Right renal cortex interstitium (tissue), 3 donors: ENCODE results near the gene KCMF1. TPM values are rescaled to one million over a fixed set of nuclear protein-coding genes. Genes with fewer than 3 reads are reported as not detected.
A peak's percentile ranks its signal among the peaks of the same experiment; 100 is the strongest.

Experiments
- DNase-seq, 3 donors: peaks; one replicate each; pipeline ENCODE4 v3.0.0-alpha.2; 2013; ENCODE audit warnings: low read depth in 3 of 3, low spot score in 2 of 3
- polyA plus RNA-seq, 3 donors: library from polyadenylated mRNA; unstranded; fragments of 120-200 nt; gene quantifications; one replicate each; pipeline ENCODE4 v1.2.1, GENCODE V29; 2013; ENCODE audit not compliant: insufficient read length in 3 of 3

KCMF1 gene
- polyA plus RNA-seq, 3 donors: 58.9 to 62.8 (median 62.4) TPM

DNA sequence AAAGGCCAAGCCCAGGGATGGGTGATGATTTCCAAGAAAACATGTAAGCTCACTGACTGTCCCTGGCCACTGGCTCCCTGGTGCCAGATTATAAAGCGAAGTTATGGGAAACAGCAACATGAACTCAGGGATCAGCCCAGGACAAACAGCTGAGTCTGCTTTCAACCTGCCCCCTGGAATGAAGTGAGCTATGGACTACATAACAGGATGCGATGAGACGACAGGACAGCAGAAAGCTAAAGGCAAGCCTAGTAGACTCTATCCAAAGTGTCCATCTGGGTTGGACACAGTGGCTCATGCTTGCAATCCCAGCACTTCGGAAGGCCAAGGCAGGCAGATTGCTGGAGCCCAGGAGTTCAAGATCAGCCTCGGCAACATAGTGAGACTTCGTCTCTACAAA lies 16.6 kb upstream of the KCMF1 start:
- no peak for DNase-seq

DNA sequence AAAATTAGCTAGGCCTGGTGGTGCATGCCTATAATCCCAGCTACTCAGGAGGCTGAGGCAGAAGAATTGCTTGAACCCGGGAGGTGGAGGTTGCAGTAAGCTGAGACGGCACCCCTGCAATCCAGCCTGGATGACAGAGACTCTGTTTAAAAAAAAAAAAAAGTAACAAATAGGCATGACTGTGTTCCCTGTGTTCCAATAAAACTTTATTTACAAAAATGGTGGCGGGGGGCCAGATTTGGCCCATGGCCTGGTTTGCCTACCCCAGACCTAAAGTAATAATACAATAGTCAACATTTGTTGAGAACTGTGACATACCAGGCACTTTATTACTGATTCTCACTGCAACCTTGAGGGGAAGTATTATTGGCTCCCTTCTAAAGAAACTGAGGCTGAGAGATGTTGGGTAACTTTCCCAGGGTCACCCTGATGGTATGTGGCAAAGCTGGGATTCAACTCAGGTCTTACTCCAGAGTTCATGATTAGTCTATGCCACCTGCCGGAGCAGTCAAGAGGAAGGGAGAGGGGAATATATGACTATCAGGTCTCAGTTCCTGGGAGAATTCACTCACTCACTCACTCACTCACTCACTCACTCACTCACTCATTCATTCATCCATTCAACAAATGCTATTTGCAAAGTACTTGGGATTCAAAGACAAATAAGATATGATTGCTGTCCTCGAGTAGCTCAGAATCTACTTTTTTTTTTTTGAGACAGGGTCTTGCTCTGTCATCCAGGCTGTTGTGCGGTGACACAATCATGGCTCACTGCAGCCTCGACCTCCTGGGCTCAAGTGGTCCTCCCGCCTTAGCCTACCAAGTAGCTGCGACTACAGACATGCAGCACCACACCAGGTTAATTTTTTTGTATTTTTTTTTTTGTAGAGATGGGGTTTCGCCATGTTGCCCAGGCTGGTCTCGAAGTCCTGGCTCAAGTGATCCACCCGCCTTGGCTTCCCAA lies 14.3 kb upstream of the KCMF1 start:
- no peak for DNase-seq

GRCh38 chr2:84957771-84958134 lies 13.2 kb upstream of the KCMF1 start:
- no peak for DNase-seq

- peak in 1 of 3 donors; percentile 55 for DNase-seq
These were observed 12.6 kb upstream of the KCMF1 start for GRCh38 chr2:84958135-84959059.

GRCh38 chr2:84959095-84959565 lies 11.8 kb upstream of the KCMF1 start:
- no peak for DNase-seq

- no peak for DNase-seq
These were observed 11.1 kb upstream of the KCMF1 start for GRCh38 chr2:84959566-84960506.

DNA sequence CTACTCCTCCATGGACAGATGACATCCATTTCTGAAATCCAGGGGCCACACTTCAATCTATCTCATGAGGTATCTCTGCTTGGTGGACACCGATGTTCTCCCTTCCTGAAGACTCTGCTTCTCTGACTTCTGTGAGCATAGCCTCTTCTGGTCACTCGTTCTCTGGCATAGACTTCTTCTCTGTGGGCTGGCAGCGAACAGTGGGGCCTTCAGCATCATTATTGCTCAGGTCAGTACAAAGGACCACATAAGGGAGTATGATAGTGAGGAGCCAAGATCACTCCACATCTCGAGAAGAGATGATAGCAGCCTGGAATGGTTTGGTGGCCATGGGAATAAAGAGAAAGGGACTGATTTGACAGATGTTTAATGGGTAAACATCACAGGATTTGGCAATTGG lies 8.0 kb upstream of the KCMF1 start:
- no peak for DNase-seq

- no peak for DNase-seq
These were observed 7.7 kb upstream of the KCMF1 start for GRCh38 chr2:84963323-84963691.

- DNase-seq: no peak
These were observed 7.1 kb upstream of the KCMF1 start for GRCh38 chr2:84963692-84964405.

DNA sequence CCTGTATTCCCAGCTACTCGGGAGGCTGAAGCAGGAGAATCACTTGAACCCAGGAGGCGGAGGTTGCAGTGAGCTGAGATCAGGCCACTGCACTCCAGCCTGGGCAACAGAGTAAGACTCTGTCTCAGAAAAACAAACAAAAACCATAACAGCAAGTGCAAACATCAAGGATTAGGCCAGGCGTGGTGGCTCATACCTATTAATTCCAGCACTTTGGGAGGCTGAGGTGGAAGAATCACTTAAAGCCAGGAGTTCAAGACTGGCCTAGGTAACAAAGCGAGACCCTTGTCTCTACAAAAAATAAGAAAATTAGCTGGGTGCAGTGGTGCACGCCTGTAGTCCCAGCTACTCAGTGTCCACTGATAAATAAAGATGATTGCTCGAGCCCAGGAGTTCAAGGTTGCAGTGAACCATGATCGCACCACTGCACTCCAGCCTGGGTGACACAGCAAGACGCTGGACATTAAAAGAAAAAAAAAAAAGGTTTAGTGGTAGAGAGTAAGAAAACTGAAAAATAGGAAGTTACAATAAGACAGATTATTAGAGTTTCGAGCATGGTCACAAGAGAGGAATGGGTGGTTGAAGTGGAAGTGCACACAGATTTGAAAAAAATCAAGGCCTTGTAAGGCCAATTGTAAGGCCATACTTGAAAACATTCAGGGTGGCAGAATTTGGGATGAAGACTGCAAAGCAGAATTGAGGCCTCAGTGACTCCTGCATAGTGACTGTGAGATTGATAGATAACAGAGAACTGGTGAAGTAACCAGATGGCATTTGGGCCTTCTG lies 6.4 kb upstream of the KCMF1 start:
- no peak for DNase-seq

- no peak for DNase-seq
These were observed 5.8 kb upstream of the KCMF1 start for GRCh38 chr2:84965192-84965516.

DNA sequence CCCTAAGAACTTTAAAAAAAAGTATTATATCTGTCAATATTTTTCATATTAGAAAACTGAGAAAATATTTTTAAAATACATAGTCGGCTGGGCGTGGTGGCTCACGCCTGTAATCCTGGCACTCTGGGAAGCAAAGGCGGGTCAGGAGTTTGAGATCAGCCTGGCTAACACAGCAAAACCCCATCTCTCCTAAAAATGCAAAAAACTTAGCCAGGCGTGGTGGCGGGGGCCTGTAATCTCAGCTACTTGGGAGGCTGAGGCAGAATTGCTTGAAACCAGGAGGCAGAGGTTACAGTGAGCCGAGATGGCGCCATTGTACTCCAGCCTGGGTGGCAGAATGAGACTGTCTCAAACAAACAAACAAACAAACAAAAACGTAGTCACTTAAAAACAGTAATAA lies 5.1 kb upstream of the KCMF1 start:
- no peak for DNase-seq

DNA sequence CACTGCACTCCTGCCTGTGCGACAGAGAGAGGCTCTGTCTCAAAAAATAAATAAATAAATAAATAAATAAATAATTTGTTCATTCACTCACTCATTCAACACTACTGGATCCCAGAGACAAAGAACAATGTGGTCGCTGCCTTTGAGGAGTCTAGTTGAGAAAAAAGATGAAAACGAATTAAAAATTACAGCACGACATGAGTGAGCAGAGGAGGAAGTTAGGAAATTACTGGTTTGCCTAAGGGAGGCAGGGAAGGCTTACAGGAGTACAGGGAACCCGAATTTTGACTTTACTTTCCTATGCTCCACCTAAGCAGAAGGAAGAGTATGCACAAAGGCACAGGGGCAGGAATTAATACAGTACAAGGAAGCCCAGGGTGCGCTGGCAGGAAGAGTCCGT lies 4.2 kb upstream of the KCMF1 start:
- DNase-seq: no peak

GRCh38 chr2:84969511-84970209 lies 1.3 kb upstream of the KCMF1 start:
- no peak for DNase-seq

- DNase-seq: peak in 1 of 3 donors; percentile 36
These were observed 622 bp upstream of the KCMF1 start for GRCh38 chr2:84970210-84970867.

DNA sequence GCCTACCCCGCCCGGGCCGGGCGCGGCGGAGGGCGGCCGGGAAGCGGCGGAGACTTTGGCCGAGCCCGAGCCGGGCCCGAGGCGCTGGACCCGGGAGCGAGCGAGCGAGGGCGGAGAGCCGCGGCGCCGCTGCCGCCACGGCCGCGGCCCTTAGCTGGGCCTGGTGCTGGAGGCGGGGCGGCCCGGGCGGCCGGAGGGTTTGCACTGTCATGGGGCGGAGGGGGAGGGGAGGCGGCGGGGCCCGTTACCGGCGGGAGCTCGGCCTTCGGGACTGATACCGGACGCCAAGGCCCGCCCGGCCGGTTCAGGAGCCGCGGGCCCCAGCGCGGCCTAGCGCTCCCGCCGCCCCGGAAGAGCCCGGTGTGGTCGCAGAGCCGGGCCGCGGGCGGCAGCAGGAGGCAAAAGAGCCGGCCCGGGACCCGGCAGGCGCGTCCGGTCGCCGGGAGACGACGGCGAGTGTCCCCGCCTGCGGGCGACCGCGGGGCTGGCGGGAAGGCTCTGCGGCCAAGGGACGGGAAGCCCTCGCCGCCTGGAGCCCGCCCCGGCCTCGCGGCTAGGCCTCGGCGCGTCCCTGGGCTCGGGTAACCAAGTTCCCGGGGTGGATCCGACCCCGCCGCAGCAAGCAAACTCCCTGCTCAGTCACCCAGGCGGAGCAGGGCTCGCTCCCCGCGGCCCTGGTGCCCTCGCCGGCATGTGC lies 697 bp downstream of the KCMF1 start:
- peak in 1 of 3 donors; percentile 47 for DNase-seq

DNA sequence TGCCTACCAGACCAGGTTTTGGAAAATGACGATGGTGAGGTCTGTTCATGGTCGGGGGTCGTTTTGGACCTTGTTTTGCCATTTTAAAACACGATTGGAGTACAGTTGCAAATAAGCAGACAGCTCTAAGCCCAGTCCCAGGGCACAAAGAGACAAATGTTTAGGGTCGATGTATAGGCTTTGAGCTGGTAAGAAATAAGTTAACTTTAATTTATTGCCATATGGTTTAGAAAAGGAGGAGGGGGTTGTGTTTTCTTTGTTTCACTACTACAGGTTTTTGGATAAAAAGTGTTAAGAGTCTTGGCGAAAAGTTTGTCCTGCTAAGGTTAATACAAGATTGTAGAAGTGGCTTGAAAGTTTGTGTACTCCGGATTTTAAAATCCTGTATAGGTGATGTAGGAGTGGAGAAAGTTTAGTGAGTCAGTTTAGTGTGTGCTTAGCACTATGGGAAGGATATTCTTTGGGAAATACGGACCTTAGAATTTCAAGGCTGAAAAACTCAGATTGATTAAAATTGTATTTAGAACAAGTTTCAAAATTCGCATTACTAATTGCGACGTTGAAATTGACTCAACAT lies 1.3 kb downstream of the KCMF1 start:
- DNase-seq: no peak
